GM12878 (cell line): ENCODE results near the gene WDFY3.

Experiments used
- KAT2A ChIP-seq: conservative IDR thresholded peaks from 2 replicates; pipeline ENCODE4 v1.6.1; 2011; ENCODE audit warnings: low read depth, low read length; ENCODE audit not compliant: control insufficient read depth
- MYC ChIP-seq: IDR thresholded peaks from 2 replicates; pipeline ENCODE4 v1.6.1; 2011; ENCODE audit warnings: mild to moderate bottlenecking, low read length, moderate library complexity, inconsistent platforms; ENCODE audit not compliant: insufficient read depth, insufficient replicate concordance, insufficient read length, severe bottlenecking

GRCh38 chr4:84917086-84917821 lies 49.2 kb downstream of the WDFY3 start:
- no peak for TF ChIP-seq MYC
- no peak for TF ChIP-seq KAT2A
